ENCODE measurements around the gene PAQR4. TPM values are rescaled to one million over a fixed set of nuclear protein-coding genes. Genes with fewer than 3 reads are reported as not detected.

The PAQR4 gene
- total and polyA plus RNA-seq, 2 of the 13 experiments (the other 11 are each of a cell fraction or from before 2014, with no cell fraction given), result 15.9 to 24.8 TPM

- TF ChIP-seq POGZ (CRISPR knock-in tag; IDR thresholded peaks at IDR 0.05) (no peak), ZBTB4 (CRISPR knock-in tag; IDR thresholded peaks at IDR 0.05; ENCODE audit: borderline replicate concordance) (no peak), MAZ (IDR thresholded peaks at IDR 0.05; ENCODE audit: borderline replicate concordance, low read depth, low read length) (no peak), MAZ (CRISPR knock-in tag; IDR thresholded peaks at IDR 0.05; ENCODE audit: low read depth) (no peak), MAFF (IDR thresholded peaks at IDR 0.05; ENCODE audit: low read depth, low read length) (no peak), DMTF1 (CRISPR knock-in tag; IDR thresholded peaks at IDR 0.05) (no peak), SIN3B (IDR thresholded peaks at IDR 0.05; ENCODE audit: low read length) (no peak), ATF7 (IDR thresholded peaks at IDR 0.05) (no peak), ATF7 (CRISPR knock-in tag; IDR thresholded peaks at IDR 0.05) (no peak), MXI1 (IDR thresholded peaks at IDR 0.05; ENCODE audit: borderline replicate concordance, low read depth, low read length) (no peak), ZNF629 (CRISPR knock-in tag; conservative IDR thresholded peaks at IDR 0.05) (no peak), CENPX (CRISPR knock-in tag; IDR thresholded peaks at IDR 0.05) (no peak), RARA (CRISPR knock-in tag; IDR thresholded peaks at IDR 0.05) (no peak), REST (IDR thresholded peaks at IDR 0.05; ENCODE audit: borderline replicate concordance in 1 of 2, low read depth in 1 of 2, low read length in 2 of 2) (no peak), YEATS2 (CRISPR knock-in tag; IDR thresholded peaks at IDR 0.05; ENCODE audit: borderline replicate concordance) (no peak), ATF4 (CRISPR knock-in tag; IDR thresholded peaks at IDR 0.05) (no peak), MNT (IDR thresholded peaks at IDR 0.05) (no peak)
Measured at GRCh38 chr16:3009568-3010390, 40.6 kb downstream of the PAQR4 start (continued).
